Thyroid gland (tissue), 4 donors: Measurements from ENCODE around the gene SLC12A8. TPM values are rescaled to one million over a fixed set of nuclear protein-coding genes. Genes with fewer than 3 reads are reported as not detected.

ENCODE experiments used
- DNase-seq, 2 donors: peaks; one replicate each; pipeline ENCODE4 v3.0.0-alpha.2; 2019
- H3K27ac ChIP-seq, 3 donors: fragments of 200-600 bp; sonication (generic); 1 replicate in 2 of 3; 2 replicates in 1 of 3; pipeline ENCODE4 v1.5.1; 2016 to 2019; ENCODE audit warnings: mild to moderate bottlenecking in 1 of 3, moderate library complexity in 1 of 3
- H3K27me3 ChIP-seq: fragments of 200-600 bp; sonication (generic); one replicate; pipeline ENCODE4 v1.5.1; 2019
- H3K36me3 ChIP-seq, 2 donors: fragments of 200-600 bp; sonication (generic); one replicate each; pipeline ENCODE4 v1.5.1; 2016 to 2019
- H3K4me1 ChIP-seq, 2 donors: fragments of 200-600 bp; sonication (generic); one replicate each; pipeline ENCODE4 v1.5.1; 2017 to 2019
- H3K4me3 ChIP-seq, 3 donors: fragments of 200-600 bp; sonication (generic); replicated peaks in 1 of 3; 1 replicate in 2 of 3; 2 replicates in 1 of 3; pipeline ENCODE4 v1.5.1; 2016; ENCODE audit warnings: mild to moderate bottlenecking in 1 of 3
- H3K9me3 ChIP-seq: fragments of 200-600 bp; sonication (generic); one replicate; pipeline ENCODE4 v1.5.1; 2017
- POLR2A ChIP-seq, 2 donors: fragments of 450-650 bp; IDR thresholded peaks; one replicate each; pipeline ENCODE4 v1.6.1; 2017; ENCODE audit warnings: antibody characterized with exemption in 2 of 2, mild to moderate bottlenecking in 2 of 2, moderate library complexity in 1 of 2
- WGBS, 2 donors: methylation state at CpG; one replicate each; pipeline ENCODE4 v1.1.5; 2017; 5-methylcytosine and 5-hydroxymethylcytosine counted together
- intact Hi-C: fragments of 100-400 bp; cut with DNase I; formaldehyde crosslinking; loops from one replicate; pipeline ENCODE4 v1.15.1; 2023
- total RNA-seq, 4 donors: library from RNA; depleted of rRNA; stranded (reverse); fragments of >200 nt; gene quantifications; one replicate each; pipeline ENCODE4 v1.2.3, GENCODE V29; 2016
- TF ChIP-seq, protein P1 (sequence below), 6 experiments: fragments of 200-600 bp in 3 of 6; fragments of 450-650 bp in 3 of 6; sonication (generic) in 3 of 6; IDR thresholded peaks; one replicate each; pipeline ENCODE4 v1.5.1; 2016 to 2019; ENCODE audit warnings: antibody characterized with exemption in 6 of 6, mild to moderate bottlenecking in 2 of 6, inconsistent platforms in 1 of 6, moderate library complexity in 1 of 6

SLC12A8 gene
- total RNA-seq, 4 donors from 2014 or later = 71.2 to 136 (median 99.2) TPM

- H3K4me3 ChIP-seq = no peak overlapping the region
- DNase-seq = no peak
- 100% methylated on average over 1 of the region's 1 CpG for WGBS, 2 donors
Measured at GRCh38 chr3:125103406-125103805, 109.1 kb downstream of the SLC12A8 start.

DNA sequence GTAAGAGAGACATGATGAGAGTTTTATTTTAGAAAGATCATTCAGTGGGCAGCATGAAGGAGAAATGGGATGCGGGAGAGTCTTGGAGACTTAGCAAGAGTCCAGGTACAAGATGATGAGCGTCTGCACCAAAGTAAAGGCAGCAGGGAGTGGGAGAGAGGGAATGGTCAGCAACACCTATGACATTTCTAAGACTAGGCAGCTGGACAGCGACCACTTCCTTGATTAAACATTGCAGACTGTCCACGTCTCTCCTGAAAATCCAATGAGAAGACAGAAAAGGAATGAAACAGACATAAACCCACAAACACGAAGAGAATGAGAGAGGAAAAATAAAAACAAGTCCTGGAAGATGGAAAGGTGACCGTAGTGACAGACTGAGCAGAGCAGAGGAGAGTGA is 110.1 kb downstream of the SLC12A8 start:
- peaks cover 27 to 35% of the 10 kb centered on the region in 2 donors for H3K4me1 ChIP-seq
- no peaks in the 10 kb centered on the region for H3K9me3 ChIP-seq
- DNase-seq = no peak
- H3K27me3 ChIP-seq = no peaks in the 10 kb centered on the region
- H3K27ac ChIP-seq = peak overlapping the region; percentile 32 to 87 (median 44)
- no peak overlapping the region for H3K4me3 ChIP-seq
- TF ChIP-seq, protein P1, sequence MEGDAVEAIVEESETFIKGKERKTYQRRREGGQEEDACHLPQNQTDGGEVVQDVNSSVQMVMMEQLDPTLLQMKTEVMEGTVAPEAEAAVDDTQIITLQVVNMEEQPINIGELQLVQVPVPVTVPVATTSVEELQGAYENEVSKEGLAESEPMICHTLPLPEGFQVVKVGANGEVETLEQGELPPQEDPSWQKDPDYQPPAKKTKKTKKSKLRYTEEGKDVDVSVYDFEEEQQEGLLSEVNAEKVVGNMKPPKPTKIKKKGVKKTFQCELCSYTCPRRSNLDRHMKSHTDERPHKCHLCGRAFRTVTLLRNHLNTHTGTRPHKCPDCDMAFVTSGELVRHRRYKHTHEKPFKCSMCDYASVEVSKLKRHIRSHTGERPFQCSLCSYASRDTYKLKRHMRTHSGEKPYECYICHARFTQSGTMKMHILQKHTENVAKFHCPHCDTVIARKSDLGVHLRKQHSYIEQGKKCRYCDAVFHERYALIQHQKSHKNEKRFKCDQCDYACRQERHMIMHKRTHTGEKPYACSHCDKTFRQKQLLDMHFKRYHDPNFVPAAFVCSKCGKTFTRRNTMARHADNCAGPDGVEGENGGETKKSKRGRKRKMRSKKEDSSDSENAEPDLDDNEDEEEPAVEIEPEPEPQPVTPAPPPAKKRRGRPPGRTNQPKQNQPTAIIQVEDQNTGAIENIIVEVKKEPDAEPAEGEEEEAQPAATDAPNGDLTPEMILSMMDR (IDR thresholded peaks at IDR 0.05) = no peak
- TF ChIP-seq POLR2A (IDR thresholded peaks at IDR 0.05) = no peak
- 67 to 74% methylated on average over 6 of the region's 6 CpGs for WGBS, 2 donors
- no peaks in the 10 kb centered on the region for H3K36me3 ChIP-seq
- intact Hi-C loops = no loop called here

More at GRCh38 chr3:125103406-125103805, 109.1 kb downstream of the SLC12A8 start:
- intact Hi-C loops = no loop called here
- H3K27me3 ChIP-seq = no peaks in the 10 kb centered on the region
- no peaks in the 10 kb centered on the region for H3K9me3 ChIP-seq
- TF ChIP-seq, protein P1 (IDR thresholded peaks at IDR 0.05) = no peak
- no peak for TF ChIP-seq POLR2A (IDR thresholded peaks at IDR 0.05)
- H3K27ac ChIP-seq = peak overlapping the region; percentile 44 to 95 (median 87)
- H3K4me1 ChIP-seq = peaks cover 25 to 43% of the 10 kb centered on the region in 2 donors
- H3K36me3 ChIP-seq = no peaks in the 10 kb centered on the region

DNA sequence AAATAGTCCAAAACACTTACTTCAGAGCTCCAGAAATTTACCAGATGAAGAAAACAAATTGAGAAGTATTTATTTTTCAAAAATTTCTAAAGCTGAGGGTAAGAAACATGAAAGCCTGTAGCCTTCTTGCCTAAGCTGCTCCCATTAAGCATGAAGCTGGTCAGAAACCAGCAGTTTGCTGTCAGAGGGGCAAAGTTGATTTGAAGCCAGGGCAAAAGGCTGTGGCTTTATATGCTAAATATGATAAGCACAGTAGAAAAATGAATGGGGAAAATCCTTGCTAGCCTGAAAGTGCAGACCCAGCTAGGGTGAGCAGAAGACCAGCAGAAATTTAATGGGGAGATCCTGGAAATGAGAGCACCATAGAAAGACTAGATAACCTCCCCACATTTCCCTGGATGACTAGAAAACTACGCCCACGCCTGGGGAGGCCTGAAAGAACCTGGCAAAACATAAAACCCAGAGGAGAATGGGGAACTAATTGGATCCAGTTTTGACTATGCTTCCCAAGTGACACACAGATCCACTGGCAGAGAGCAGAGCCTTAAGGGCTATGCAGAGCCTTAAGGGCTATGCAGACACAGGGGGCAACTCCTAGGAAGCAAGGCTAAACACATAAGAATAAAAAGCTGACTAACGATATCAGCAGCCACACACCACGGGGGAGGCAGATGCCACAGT is 113.8 kb downstream of the SLC12A8 start:
- WGBS, 2 donors = 74 to 84% methylated on average over 4 of the region's 4 CpGs
- DNase-seq = no peak
- Histone ChIP-seq H3K4me1 (peaks cover 26 to 29% of the 10 kb centered on the region in 2 donors), H3K9me3 (no peaks in the 10 kb centered on the region), H3K27ac (peak overlapping the region; percentile 45 to 65 (median 57)), H3K27me3 (no peaks in the 10 kb centered on the region), H3K4me3 (no peak overlapping the region), H3K36me3 (no peaks in the 10 kb centered on the region)
- intact Hi-C loops = no loop called here
- TF ChIP-seq, protein P1 (IDR thresholded peaks at IDR 0.05) = no peak
- no peak for TF ChIP-seq POLR2A (IDR thresholded peaks at IDR 0.05)

GRCh38 chr3:125090649-125091048 is 121.9 kb downstream of the SLC12A8 start:
- Histone ChIP-seq H3K27me3 (no peaks in the 10 kb centered on the region), H3K36me3 (no peaks in the 10 kb centered on the region), H3K4me1 (peaks cover under 1 to 5% of the 10 kb centered on the region in 2 donors), H3K27ac (no peak overlapping the region), H3K9me3 (no peaks in the 10 kb centered on the region), H3K4me3 (no peak overlapping the region)
- no peak for TF ChIP-seq POLR2A (IDR thresholded peaks at IDR 0.05)
- TF ChIP-seq, protein P1 (IDR thresholded peaks at IDR 0.05) = no peak
- intact Hi-C loops = no loop called here
- no peak for DNase-seq

GRCh38 chr3:125087768-125088391 is 124.7 kb downstream of the SLC12A8 start:
- TF ChIP-seq, protein P1 (IDR thresholded peaks at IDR 0.05) = no peak
- TF ChIP-seq POLR2A (IDR thresholded peaks at IDR 0.05) = no peak
- Histone ChIP-seq H3K4me1 (peaks cover 0 to 12% of the 10 kb centered on the region in 2 donors), H3K36me3 (peaks cover 0 to 3% of the 10 kb centered on the region in 2 donors), H3K4me3 (no peak overlapping the region), H3K27me3 (no peaks in the 10 kb centered on the region), H3K27ac (peak overlapping the region in 1 of 3 donors; percentile 28), H3K9me3 (no peaks in the 10 kb centered on the region)
- no peak for DNase-seq
- WGBS, 2 donors = 86% methylated on average over 6 of the region's 6 CpGs
- intact Hi-C loops = no loop called here
